Osteoblast (primary cell): ENCODE results near the gene BCAS4. TPM values are rescaled to one million over a fixed set of nuclear protein-coding genes. Genes with fewer than 3 reads are reported as not detected.

Source experiments
- DNase-seq: peaks from one replicate; pipeline ENCODE4 v3.0.0; 2011; ENCODE audit warnings: low spot score, mixed read lengths; ENCODE audit not compliant: insufficient read length; ENCODE audit errors: missing footprints
- H2AFZ ChIP-seq: 2 replicates; pipeline ENCODE4 v1.6.0; 2011; ENCODE audit warnings: mild to moderate bottlenecking, low read length
- H3K27ac ChIP-seq: 2 replicates; pipeline ENCODE4 v1.5.1; 2011; ENCODE audit warnings: mild to moderate bottlenecking, low read depth, low read length, moderate library complexity
- H3K27me3 ChIP-seq: 2 replicates; pipeline ENCODE4 v1.6.0; 2012; ENCODE audit warnings: mild to moderate bottlenecking, control low read depth, inconsistent platforms, low read length, moderate library complexity; ENCODE audit not compliant: insufficient read depth
- H3K36me3 ChIP-seq: 2 replicates; pipeline ENCODE4 v1.5.1; 2011; ENCODE audit warnings: mild to moderate bottlenecking, low read length, control low read depth, moderate library complexity; ENCODE audit not compliant: insufficient read depth
- H3K4me1 ChIP-seq: 2 replicates; pipeline ENCODE4 v1.5.1; 2011; ENCODE audit warnings: mild to moderate bottlenecking, low read length, control low read depth, moderate library complexity; ENCODE audit not compliant: insufficient read depth
- H3K4me2 ChIP-seq: 2 replicates; pipeline ENCODE4 v1.6.0; 2011; ENCODE audit warnings: mild to moderate bottlenecking, low read length; ENCODE audit not compliant: insufficient read depth
- H3K4me3 ChIP-seq: fragments of 200-600 bp; sonication (generic); 3 replicates; pipeline ENCODE4 v1.5.1; 2012; ENCODE audit warnings: mild to moderate bottlenecking, low read length, inconsistent platforms; ENCODE audit not compliant: insufficient read depth
- H3K79me2 ChIP-seq: 2 replicates; pipeline ENCODE4 v1.6.0; 2012; ENCODE audit warnings: mild to moderate bottlenecking, low read length, control low read depth, inconsistent platforms; ENCODE audit not compliant: insufficient read depth
- H3K9me3 ChIP-seq: 2 replicates; pipeline ENCODE4 v1.5.1; 2011; ENCODE audit warnings: low read depth, low read length, control low read depth
- H4K20me1 ChIP-seq: 2 replicates; pipeline ENCODE4 v1.6.0; 2012; ENCODE audit warnings: mild to moderate bottlenecking, low read length, control low read depth; ENCODE audit not compliant: insufficient read depth
- total RNA-seq: library from RNA; depleted of rRNA; stranded (reverse); fragments of >200 nt; gene quantifications from 2 replicates; pipeline ENCODE4 v1.2.3, GENCODE V29; 2012
- TF ChIP-seq, protein P1 (sequence below): IDR thresholded peaks from 2 replicates; pipeline ENCODE4 v1.5.1; 2011; ENCODE audit warnings: mild to moderate bottlenecking, low read depth, low read length, moderate library complexity; ENCODE audit errors: extremely low read depth

Gene BCAS4
- total RNA-seq, 1 donor = 2.9 TPM

- Histone ChIP-seq H3K9me3 (no peaks in the 10 kb centered on the region), H2AFZ (no peak overlapping the region), H3K4me2 (no peak overlapping the region), H3K36me3 (no peaks in the 10 kb centered on the region), H4K20me1 (no peaks in the 10 kb centered on the region), H3K27me3 (no peaks in the 10 kb centered on the region), H3K27ac (no peak overlapping the region), H3K4me1 (no peaks in the 10 kb centered on the region), H3K79me2 (no peaks in the 10 kb centered on the region), H3K4me3 (no peak overlapping the region)
- TF ChIP-seq, protein P1, sequence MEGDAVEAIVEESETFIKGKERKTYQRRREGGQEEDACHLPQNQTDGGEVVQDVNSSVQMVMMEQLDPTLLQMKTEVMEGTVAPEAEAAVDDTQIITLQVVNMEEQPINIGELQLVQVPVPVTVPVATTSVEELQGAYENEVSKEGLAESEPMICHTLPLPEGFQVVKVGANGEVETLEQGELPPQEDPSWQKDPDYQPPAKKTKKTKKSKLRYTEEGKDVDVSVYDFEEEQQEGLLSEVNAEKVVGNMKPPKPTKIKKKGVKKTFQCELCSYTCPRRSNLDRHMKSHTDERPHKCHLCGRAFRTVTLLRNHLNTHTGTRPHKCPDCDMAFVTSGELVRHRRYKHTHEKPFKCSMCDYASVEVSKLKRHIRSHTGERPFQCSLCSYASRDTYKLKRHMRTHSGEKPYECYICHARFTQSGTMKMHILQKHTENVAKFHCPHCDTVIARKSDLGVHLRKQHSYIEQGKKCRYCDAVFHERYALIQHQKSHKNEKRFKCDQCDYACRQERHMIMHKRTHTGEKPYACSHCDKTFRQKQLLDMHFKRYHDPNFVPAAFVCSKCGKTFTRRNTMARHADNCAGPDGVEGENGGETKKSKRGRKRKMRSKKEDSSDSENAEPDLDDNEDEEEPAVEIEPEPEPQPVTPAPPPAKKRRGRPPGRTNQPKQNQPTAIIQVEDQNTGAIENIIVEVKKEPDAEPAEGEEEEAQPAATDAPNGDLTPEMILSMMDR = no peak
- DNase-seq = peak; percentile 10
Observed at GRCh38 chr20:50872560-50873425, 77.9 kb downstream of the BCAS4 start.

DNA sequence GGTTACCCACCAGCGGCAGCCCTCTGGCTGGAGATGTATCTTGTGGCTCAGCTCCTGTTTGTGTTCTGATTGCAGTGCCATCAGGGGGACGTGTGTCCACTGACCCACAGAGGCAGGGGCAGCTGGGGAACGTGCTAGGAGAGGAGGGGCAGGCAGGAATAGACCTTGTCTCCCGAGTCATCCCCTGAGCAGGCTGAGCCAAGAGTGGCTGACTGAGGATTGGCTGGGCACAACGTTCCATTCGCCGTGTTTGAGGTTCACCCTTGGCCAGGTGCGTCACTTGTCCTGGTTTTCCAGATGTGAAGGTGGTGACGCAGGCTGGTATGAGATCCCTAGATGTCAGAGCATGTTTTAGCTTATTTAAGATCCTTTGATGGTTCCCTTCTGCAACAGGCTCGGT is 78.7 kb downstream of the BCAS4 start:
- no peaks in the 10 kb centered on the region for H3K9me3 ChIP-seq
- no peaks in the 10 kb centered on the region for H3K4me1 ChIP-seq
- H2AFZ ChIP-seq = no peak overlapping the region
- DNase-seq = peak; percentile 69
- H3K4me2 ChIP-seq = no peak overlapping the region
- TF ChIP-seq, protein P1 = no peak
- no peaks in the 10 kb centered on the region for H3K27me3 ChIP-seq
- no peak overlapping the region for H3K27ac ChIP-seq
- no peak overlapping the region for H3K4me3 ChIP-seq
- H3K36me3 ChIP-seq = no peaks in the 10 kb centered on the region
- H4K20me1 ChIP-seq = no peaks in the 10 kb centered on the region
- no peaks in the 10 kb centered on the region for H3K79me2 ChIP-seq

DNA sequence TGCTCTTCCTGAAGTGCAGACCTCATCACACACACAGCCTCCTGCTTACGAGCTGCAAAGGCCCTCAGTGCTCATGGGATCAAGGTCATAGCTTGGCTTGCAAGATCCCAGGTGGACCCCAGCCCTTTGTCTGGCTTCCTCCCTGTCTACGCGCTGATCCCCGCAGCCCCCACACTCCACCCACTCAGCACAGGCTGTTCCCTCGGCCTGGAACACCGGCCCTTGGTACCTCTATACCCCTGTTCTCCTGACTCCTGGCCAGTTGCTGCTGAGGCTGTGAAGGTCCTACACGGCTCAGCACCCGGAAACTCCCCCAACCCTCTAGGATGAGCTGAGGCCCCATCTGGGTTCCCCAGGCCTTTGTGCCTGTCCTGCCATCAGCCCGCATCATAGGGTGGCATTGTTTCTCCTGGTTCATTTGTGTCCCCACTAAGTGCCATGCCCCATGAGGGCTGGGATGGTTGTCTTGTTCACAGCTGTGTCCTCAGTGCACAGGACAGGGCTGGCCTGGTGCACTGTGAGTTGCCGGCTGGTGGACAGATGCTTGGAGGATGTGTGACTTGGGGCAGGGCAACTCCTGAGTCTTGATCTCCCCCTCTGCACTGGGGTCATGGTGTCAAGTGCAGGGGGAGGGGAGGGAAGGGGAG is 79.4 kb downstream of the BCAS4 start:
- Histone ChIP-seq H3K4me1 (no peaks in the 10 kb centered on the region), H3K4me3 (no peak overlapping the region), H3K27ac (no peak overlapping the region), H4K20me1 (no peaks in the 10 kb centered on the region), H3K79me2 (no peaks in the 10 kb centered on the region), H3K27me3 (no peaks in the 10 kb centered on the region), H3K4me2 (no peak overlapping the region), H3K36me3 (no peaks in the 10 kb centered on the region), H3K9me3 (no peaks in the 10 kb centered on the region), H2AFZ (no peak overlapping the region)
- TF ChIP-seq, protein P1 = no peak
- DNase-seq = peak; percentile 41
